ENCODE results near the gene RPL21.
"Not testable (repeated sequence)": the region's sequence is repeated elsewhere in the genome, so short reads cannot be mapped to it uniquely, and the experiment has no call there.

RPL21 gene

GRCh38 chr13:27293076-27293691, 41.8 kb downstream of the RPL21 start:
- DNase-seq, result no peak

GRCh38 chr13:27293873-27294515, 42.6 kb downstream of the RPL21 start:
- DNase-seq, result no peak

GRCh38 chr13:27295096-27295495, 43.7 kb downstream of the RPL21 start:
- no peak for DNase-seq

- no peak for DNase-seq
Measured at GRCh38 chr13:27295660-27296059, 44.3 kb downstream of the RPL21 start.

GRCh38 chr13:27296496-27296895, 45.1 kb downstream of the RPL21 start:
- no peak for DNase-seq

GRCh38 chr13:27298849-27299248, 47.5 kb downstream of the RPL21 start:
- DNase-seq, result no peak

GRCh38 chr13:27300406-27300805, 49.0 kb downstream of the RPL21 start:
- not testable (repeated sequence) for DNase-seq

- no peak for DNase-seq
Measured at GRCh38 chr13:27300941-27301586, 49.7 kb downstream of the RPL21 start.

- no peak for DNase-seq
Measured at GRCh38 chr13:27302643-27303262, 51.4 kb downstream of the RPL21 start.

- no peak for DNase-seq
Measured at GRCh38 chr13:27304099-27304498, 52.7 kb downstream of the RPL21 start.

GRCh38 chr13:27304611-27305010, 53.3 kb downstream of the RPL21 start:
- no peak for DNase-seq
